Adrenal gland (tissue), 12 donors: ENCODE results near the gene CPED1. TPM values are rescaled to one million over a fixed set of nuclear protein-coding genes. Genes with fewer than 3 reads are reported as not detected.

ENCODE experiments used
- DNase-seq, 7 donors: peaks; one replicate each; pipeline ENCODE4 v3.0.0-alpha.2; 2019 to 2020
- H3K27ac ChIP-seq, 5 donors: fragments of 200-600 bp; sonication (generic) in 4 of 5; 1 replicate in 3 of 5; 2 replicates in 2 of 5; pipeline versions ENCODE4 v1.5.1 to v1.8.0; 2016 to 2020; ENCODE audit warnings: mild to moderate bottlenecking in 1 of 5
- H3K27me3 ChIP-seq: fragments of 200-600 bp; 2 replicates; pipeline ENCODE4 v1.8.0; 2021
- H3K36me3 ChIP-seq, 2 donors: fragments of 200-600 bp; replicated peaks in 1 of 2; 1 replicate in 1 of 2; 2 replicates in 1 of 2; pipeline versions ENCODE4 v1.5.1 to v1.8.0; 2018 to 2022
- H3K4me1 ChIP-seq, 2 donors: fragments of 200-600 bp; replicated peaks in 1 of 2; 1 replicate in 1 of 2; 2 replicates in 1 of 2; pipeline versions ENCODE4 v1.5.1 to v1.8.0; 2018 to 2021
- H3K4me3 ChIP-seq, 4 donors: fragments of 200-600 bp; sonication (generic) in 3 of 4; one replicate each; pipeline ENCODE4 v1.5.1; 2016 to 2018
- H3K9me3 ChIP-seq, 3 donors: fragments of 200-600 bp; sonication (generic) in 1 of 3; replicated peaks in 1 of 3; 1 replicate in 2 of 3; 2 replicates in 1 of 3; pipeline versions ENCODE4 v1.5.1 to v1.8.0; 2016 to 2021
- CTCF ChIP-seq, 6 experiments: fragments of 450-650 bp in 4 of 6; fragments of 200-600 bp in 2 of 6; sonication (generic) in 1 of 6; IDR thresholded peaks; 1 replicate in 5 of 6; 2 replicates in 1 of 6; pipeline versions ENCODE4 v1.5.1 to v1.8.0; 2016 to 2021; ENCODE audit warnings: antibody characterized with exemption in 6 of 6, mild to moderate bottlenecking in 2 of 6, moderate library complexity in 1 of 6
- POLR2A ChIP-seq, 2 donors: fragments of 450-650 bp; IDR thresholded peaks; one replicate each; pipeline ENCODE4 v1.6.1; 2017; ENCODE audit warnings: antibody characterized with exemption in 2 of 2, mild to moderate bottlenecking in 2 of 2, moderate library complexity in 1 of 2
- WGBS, 4 donors: extraction: QIAGEN DNeasy Blood & Tissue Kit in 2 of 4; methylation state at CpG; one replicate each; pipeline versions ENCODE4 v1.1.5 to v1.1.7; 2013 to 2017; 5-methylcytosine and 5-hydroxymethylcytosine counted together
- intact Hi-C, 2 donors: fragments of 100-400 bp; cut with DNase I; formaldehyde crosslinking; loops; one replicate each; pipeline versions ENCODE4 v1.14.1 to v1.15.0; 2022 to 2023
- polyA plus RNA-seq, 3 donors: library from polyadenylated mRNA; stranded (reverse); fragments of 200-250 nt in 2 of 3; fragments of 350-450 nt in 1 of 3; fragmentation: Illumina TruSeq in 1 of 3; extraction: RNeasy Lipid Tissue Mini Kit (QIAGEN cat#74804) in 1 of 3; gene quantifications; one replicate each; pipeline ENCODE4 v1.2.3, GENCODE V29; 2013 to 2014
- total RNA-seq, 9 donors: library from RNA; depleted of rRNA in 4 of 9; stranded (reverse); fragments of >200 nt in 4 of 9; fragments of 120-200 nt in 1 of 9; fragmentation: NEBNext Ultra II Directional in 1 of 9; extraction: Animal tissue kit (Norgen Biotek cat#: 25700) in 1 of 9; gene quantifications; one replicate each; pipeline versions ENCODE4 v1.1.0 to v1.2.4, GENCODE V29; 2013 to 2023
- donor health status: healthy with polysubstance abuse.
- donor health status: Bipolar disorder and iron deficiency.
- donor health status: DM: yes; HTN: yes; CAD: no.
- donor health status: DM: no; HTN: no; CAD: no.
- donor health status: DM: no; HTN: no; CAD: no.
- donor health status: DM: yes; HTN: yes; CAD: no.

The CPED1 gene
- total and polyA plus RNA-seq, 12 donors, result 5.2 to 72.2 (median 40.7) TPM

GRCh38 chr7:121163699-121164098, 175.2 kb downstream of the CPED1 start:
- H3K36me3 ChIP-seq, result no peaks in the 10 kb centered on the region
- H3K4me1 ChIP-seq, result no peaks in the 10 kb centered on the region
- H3K9me3 ChIP-seq, result no peaks in the 10 kb centered on the region
- no peaks in the 10 kb centered on the region for H3K27me3 ChIP-seq
- intact Hi-C loops, result no loop called here
- no peak overlapping the region for H3K27ac ChIP-seq
- TF ChIP-seq POLR2A (IDR thresholded peaks at IDR 0.05) (no peak), CTCF (IDR thresholded peaks at IDR 0.05) (no peak)
- H3K4me3 ChIP-seq, result no peak overlapping the region
- DNase-seq, result no peak

GRCh38 chr7:121164247-121164646, 175.7 kb downstream of the CPED1 start:
- H3K9me3 ChIP-seq, result no peaks in the 10 kb centered on the region
- no peak for DNase-seq

GRCh38 chr7:121166916-121167315, 178.4 kb downstream of the CPED1 start:
- H3K27me3 ChIP-seq, result no peaks in the 10 kb centered on the region
- H3K9me3 ChIP-seq, result no peaks in the 10 kb centered on the region
- H3K4me1 ChIP-seq, result no peaks in the 10 kb centered on the region
- intact Hi-C loops, result no loop called here
- H3K27ac ChIP-seq, result no peak overlapping the region
- 73 to 76% (median 74%) methylated on average over 3 of the region's 3 CpGs for WGBS, 4 donors
- DNase-seq, result no peak
- TF ChIP-seq CTCF (IDR thresholded peaks at IDR 0.05) (no peak), POLR2A (IDR thresholded peaks at IDR 0.05) (no peak)
- H3K36me3 ChIP-seq, result no peaks in the 10 kb centered on the region
- H3K4me3 ChIP-seq, result no peak overlapping the region

More at GRCh38 chr7:121164247-121164646, 175.7 kb downstream of the CPED1 start:
- 89 to 93% (median 91%) methylated on average over 3 of the region's 3 CpGs for WGBS, 4 donors
- TF ChIP-seq POLR2A (IDR thresholded peaks at IDR 0.05) (no peak), CTCF (IDR thresholded peaks at IDR 0.05) (no peak)
- intact Hi-C loops, result no loop called here
- Histone ChIP-seq H3K4me1 (no peaks in the 10 kb centered on the region), H3K4me3 (no peak overlapping the region), H3K36me3 (no peaks in the 10 kb centered on the region), H3K27me3 (no peaks in the 10 kb centered on the region), H3K27ac (no peak overlapping the region)

- H3K4me3 ChIP-seq, result no peak overlapping the region
- 86 to 97% (median 96%) methylated on average over 8 to 9 of the region's 9 CpGs for WGBS, 4 donors
Observed at GRCh38 chr7:121167971-121168370, 179.5 kb downstream of the CPED1 start.

More at GRCh38 chr7:121167971-121168370, 179.5 kb downstream of the CPED1 start:
- Histone ChIP-seq H3K9me3 (no peaks in the 10 kb centered on the region), H3K27me3 (no peaks in the 10 kb centered on the region), H3K36me3 (no peaks in the 10 kb centered on the region), H3K4me1 (no peaks in the 10 kb centered on the region), H3K27ac (no peak overlapping the region)
- intact Hi-C loops, result no loop called here
- no peak for TF ChIP-seq CTCF (IDR thresholded peaks at IDR 0.05)
- no peak for TF ChIP-seq POLR2A (IDR thresholded peaks at IDR 0.05)
- DNase-seq, result no peak
